ENCODE measurements around the gene PRXL2A. TPM values are rescaled to one million over a fixed set of nuclear protein-coding genes. Genes with fewer than 3 reads are reported as not detected.
"Not testable (repeated sequence)": the region's sequence is repeated elsewhere in the genome, so short reads cannot be mapped to it uniquely, and the experiment has no call there.

PRXL2A gene
- total RNA-seq, result 102 TPM
- long read RNA-seq, full-length matches to known transcripts, result 73 of 78 reads
- long read RNA-seq, partial matches to known transcripts, result 2 of 78 reads
- long read RNA-seq, other reads (novel, unspliced or antisense), result 3 of 78 reads

- ATAC-seq, result peak; percentile 95
- intact Hi-C loops (cut with DNase I), result no loop called here
- peak; percentile 92 for DNase-seq (ENCODE audit: missing footprints)
Observed at GRCh38 chr10:80408242-80409101, at the start of gene PRXL2A. PRXL2A (plus strand) TSS chr10:80408551; CDS start chr10:80420468, 11,917 bp downstream.

GRCh38 chr10:80358925-80359324, 49.4 kb upstream of the PRXL2A start:
- intact Hi-C loops (cut with DNase I); DNase-seq (ENCODE audit: missing footprints); ATAC-seq: not testable (repeated sequence)

GRCh38 chr10:80359644-80360043, 48.7 kb upstream of the PRXL2A start:
- DNase-seq (ENCODE audit: missing footprints), result no peak
- no peak for ATAC-seq
- intact Hi-C loops (cut with DNase I), result no loop called here

- ATAC-seq, result no peak
- intact Hi-C loops (cut with DNase I), result no loop called here
- DNase-seq (ENCODE audit: missing footprints), result no peak
Observed at GRCh38 chr10:80365510-80365909, 42.8 kb upstream of the PRXL2A start.

- intact Hi-C loops (cut with DNase I), result no loop called here
- ATAC-seq (no peak), DNase-seq (ENCODE audit: missing footprints) (no peak)
Observed at GRCh38 chr10:80371467-80371866, 36.9 kb upstream of the PRXL2A start.

GRCh38 chr10:80372675-80373074, 35.7 kb upstream of the PRXL2A start:
- intact Hi-C loops (cut with DNase I), result no loop called here
- DNase-seq (ENCODE audit: missing footprints) (no peak), ATAC-seq (no peak)

- intact Hi-C loops (cut with DNase I), result no loop called here
- ATAC-seq (no peak), DNase-seq (ENCODE audit: missing footprints) (no peak)
Observed at GRCh38 chr10:80373502-80373901, 34.8 kb upstream of the PRXL2A start.

- DNase-seq (ENCODE audit: missing footprints) (no peak), ATAC-seq (no peak)
- intact Hi-C loops (cut with DNase I), result loop anchor here (5.0 kb wide), 1 partner anchor 543 kb away; no protein-coding TSS in a partner anchor
Observed at GRCh38 chr10:80379701-80380100, 28.6 kb upstream of the PRXL2A start.

GRCh38 chr10:80380185-80380584, 28.2 kb upstream of the PRXL2A start:
- intact Hi-C loops (cut with DNase I), result loop anchor here (5.0 kb wide), 1 partner anchor 542 kb away; no protein-coding TSS in a partner anchor
- no peak for ATAC-seq

GRCh38 chr10:80382989-80383388, 25.4 kb upstream of the PRXL2A start:
- intact Hi-C loops (cut with DNase I), result loop anchor here (2.0 to 5.0 kb wide), 3 partner anchors 62 to 539 kb away; no protein-coding TSS in a partner anchor
- ATAC-seq (no peak), DNase-seq (ENCODE audit: missing footprints) (no peak)

More at GRCh38 chr10:80380185-80380584, 28.2 kb upstream of the PRXL2A start:
- no peak for DNase-seq (ENCODE audit: missing footprints)

GRCh38 chr10:80390740-80391139, 17.6 kb upstream of the PRXL2A start:
- intact Hi-C loops (cut with DNase I), result no loop called here
- no peak for DNase-seq (ENCODE audit: missing footprints)
- no peak for ATAC-seq

GRCh38 chr10:80392250-80392649, 16.1 kb upstream of the PRXL2A start:
- no peak for ATAC-seq
- DNase-seq (ENCODE audit: missing footprints), result no peak
- intact Hi-C loops (cut with DNase I), result no loop called here

GRCh38 chr10:80394358-80394916, 13.9 kb upstream of the PRXL2A start:
- DNase-seq (ENCODE audit: missing footprints), result no peak
- intact Hi-C loops (cut with DNase I), result no loop called here
- no peak for ATAC-seq

GRCh38 chr10:80397014-80397413, 11.3 kb upstream of the PRXL2A start:
- intact Hi-C loops (cut with DNase I), result no loop called here
- DNase-seq (ENCODE audit: missing footprints) (no peak), ATAC-seq (peak; percentile 37)

- DNase-seq (ENCODE audit: missing footprints) (no peak), ATAC-seq (no peak)
- intact Hi-C loops (cut with DNase I), result no loop called here
Observed at GRCh38 chr10:80400136-80400804, 8.1 kb upstream of the PRXL2A start.

- ATAC-seq (no peak), DNase-seq (ENCODE audit: missing footprints) (no peak)
- intact Hi-C loops (cut with DNase I), result no loop called here
Observed at GRCh38 chr10:80405035-80405434, 3.3 kb upstream of the PRXL2A start.

GRCh38 chr10:80405626-80406025, 2.7 kb upstream of the PRXL2A start:
- ATAC-seq (no peak), DNase-seq (ENCODE audit: missing footprints) (no peak)
- intact Hi-C loops (cut with DNase I), result no loop called here

GRCh38 chr10:80406204-80406603, 2.1 kb upstream of the PRXL2A start:
- intact Hi-C loops (cut with DNase I), result no loop called here
- DNase-seq (ENCODE audit: missing footprints) (no peak), ATAC-seq (no peak)

- ATAC-seq (peak; percentile 33), DNase-seq (ENCODE audit: missing footprints) (no peak)
- intact Hi-C loops (cut with DNase I), result no loop called here
Observed at GRCh38 chr10:80407812-80408241, 524 bp upstream of the PRXL2A start.

Data from Right ventricle myocardium inferior (tissue), 1 donor.